ENCODE results near the gene HK2. TPM values are rescaled to one million over a fixed set of nuclear protein-coding genes. Genes with fewer than 3 reads are reported as not detected.

Gene HK2
- total RNA-seq, 6 experiments from 2014 or later: 26.2 to 51.3 (median 28.4) TPM

- Mint-ChIP-seq H3K4me1 (ENCODE audit: low read depth) (peaks cover 56% of the 10 kb centered on the region), H3K27ac (no peak overlapping the region), H3K4me3 (no peak overlapping the region), H3K9me3 (no peaks in the 10 kb centered on the region), H3K27me3 (ENCODE audit: insufficient read depth) (peaks cover 4% of the 10 kb centered on the region), H3K36me3 (ENCODE audit: low read depth) (peaks cover 33% of the 10 kb centered on the region)
- DNase-seq: no peak
- TF ChIP-seq CTCF (IDR thresholded peaks at IDR 0.05): no peak
These were observed 98.0 kb downstream of the HK2 start for GRCh38 chr2:74931940-74932339.

- peak; percentile 50 for DNase-seq
- Mint-ChIP-seq H3K4me3 (no peak overlapping the region), H3K4me1 (ENCODE audit: low read depth) (peaks cover 31% of the 10 kb centered on the region), H3K27ac (peak overlapping the region; percentile 77), H3K36me3 (ENCODE audit: low read depth) (peaks cover 30% of the 10 kb centered on the region), H3K9me3 (no peaks in the 10 kb centered on the region), H3K27me3 (ENCODE audit: insufficient read depth) (no peaks in the 10 kb centered on the region)
- TF ChIP-seq CTCF (IDR thresholded peaks at IDR 0.05): no peak
These were observed 102.1 kb downstream of the HK2 start for GRCh38 chr2:74935975-74936391.

- TF ChIP-seq CTCF (IDR thresholded peaks at IDR 0.05): no peak
- H3K27me3 Mint-ChIP-seq (ENCODE audit: insufficient read depth): no peaks in the 10 kb centered on the region
- H3K4me3 Mint-ChIP-seq: no peak overlapping the region
- H3K4me1 Mint-ChIP-seq (ENCODE audit: low read depth): peaks cover 25% of the 10 kb centered on the region
- no peak for DNase-seq
- peaks cover 24% of the 10 kb centered on the region for H3K36me3 Mint-ChIP-seq (ENCODE audit: low read depth)
- no peaks in the 10 kb centered on the region for H3K9me3 Mint-ChIP-seq
- H3K27ac Mint-ChIP-seq: no peak overlapping the region
These were observed 103.4 kb downstream of the HK2 start for GRCh38 chr2:74937221-74937880.

- Mint-ChIP-seq H3K4me3 (no peak overlapping the region), H3K9me3 (no peaks in the 10 kb centered on the region), H3K27ac (no peak overlapping the region), H3K36me3 (ENCODE audit: low read depth) (peaks cover 16% of the 10 kb centered on the region), H3K4me1 (ENCODE audit: low read depth) (peaks cover 25% of the 10 kb centered on the region), H3K27me3 (ENCODE audit: insufficient read depth) (no peaks in the 10 kb centered on the region)
- TF ChIP-seq CTCF (IDR thresholded peaks at IDR 0.05): no peak
- no peak for DNase-seq
These were observed 104.3 kb downstream of the HK2 start for GRCh38 chr2:74938264-74938663.

- peaks cover 7% of the 10 kb centered on the region; the same call in 1 of the 2 replicates for H3K36me3 Mint-ChIP-seq (ENCODE audit: low read depth)
- H3K27me3 Mint-ChIP-seq (ENCODE audit: insufficient read depth): no peaks in the 10 kb centered on the region
- no peak overlapping the region for H3K27ac Mint-ChIP-seq
- no peaks in the 10 kb centered on the region for H3K9me3 Mint-ChIP-seq
- H3K4me3 Mint-ChIP-seq: no peak overlapping the region
- no peak for DNase-seq
- no peak for TF ChIP-seq CTCF (IDR thresholded peaks at IDR 0.05)
- peaks cover 39% of the 10 kb centered on the region for H3K4me1 Mint-ChIP-seq (ENCODE audit: low read depth)
These were observed 106.2 kb downstream of the HK2 start for GRCh38 chr2:74939919-74940812.

Data from HFFc6 (cell line).